ENCODE data around the gene PKDREJ.

The PKDREJ gene

GRCh38 chr22:46247443-46247975 lies 15.6 kb downstream of the PKDREJ start:
- Histone ChIP-seq H3K9me3 (no peaks in the 10 kb centered on the region), H3K4me1 (peaks cover 15% of the 10 kb centered on the region), H3K36me3 (0 out of 2 replicates have a peak, but pooled peaks cover 2% of the 10 kb centered on the region), H3K27me3 (no peaks in the 10 kb centered on the region), H3K4me3 (ENCODE audit: low read depth, low read length) (no peak overlapping the region)
- DNase-seq, result no peak
- TF ChIP-seq CTCF (IDR thresholded peaks at IDR 0.05; ENCODE audit: low read depth, low read length), result no peak

GRCh38 chr22:46246178-46246577 lies 17.0 kb downstream of the PKDREJ start:
- H3K4me1 ChIP-seq, result peaks cover 20% of the 10 kb centered on the region

GRCh38 chr22:46245511-46245910 lies 17.6 kb downstream of the PKDREJ start:
- Histone ChIP-seq H3K4me3 (ENCODE audit: low read depth, low read length) (no peak overlapping the region), H3K27me3 (no peaks in the 10 kb centered on the region), H3K36me3 (0 out of 2 replicates have a peak, but pooled peaks cover 2% of the 10 kb centered on the region), H3K4me1 (peaks cover 22% of the 10 kb centered on the region), H3K9me3 (no peaks in the 10 kb centered on the region)
- no peak for TF ChIP-seq CTCF (IDR thresholded peaks at IDR 0.05; ENCODE audit: low read depth, low read length)
- peak; percentile 33 for DNase-seq

More at GRCh38 chr22:46246178-46246577, 17.0 kb downstream of the PKDREJ start:
- Histone ChIP-seq H3K36me3 (0 out of 2 replicates have a peak, but pooled peaks cover 2% of the 10 kb centered on the region), H3K27me3 (no peaks in the 10 kb centered on the region), H3K4me3 (ENCODE audit: low read depth, low read length) (no peak overlapping the region), H3K9me3 (no peaks in the 10 kb centered on the region)
- DNase-seq, result no peak
- no peak for TF ChIP-seq CTCF (IDR thresholded peaks at IDR 0.05; ENCODE audit: low read depth, low read length)

- no peak for TF ChIP-seq CTCF (IDR thresholded peaks at IDR 0.05; ENCODE audit: low read depth, low read length)
- Histone ChIP-seq H3K36me3 (0 out of 2 replicates have a peak, but pooled peaks cover 2% of the 10 kb centered on the region), H3K4me3 (ENCODE audit: low read depth, low read length) (no peak overlapping the region), H3K9me3 (no peaks in the 10 kb centered on the region), H3K27me3 (no peaks in the 10 kb centered on the region), H3K4me1 (peaks cover 23% of the 10 kb centered on the region)
- no peak for DNase-seq
These were observed 18.4 kb downstream of the PKDREJ start for GRCh38 chr22:46244771-46245170.

GRCh38 chr22:46242076-46242475 lies 21.1 kb downstream of the PKDREJ start:
- no peaks in the 10 kb centered on the region for H3K9me3 ChIP-seq

More at GRCh38 chr22:46242076-46242475, 21.1 kb downstream of the PKDREJ start:
- TF ChIP-seq CTCF (IDR thresholded peaks at IDR 0.05; ENCODE audit: low read depth, low read length), result no peak
- Histone ChIP-seq H3K4me1 (peaks cover 23% of the 10 kb centered on the region), H3K27me3 (no peaks in the 10 kb centered on the region), H3K4me3 (ENCODE audit: low read depth, low read length) (no peak overlapping the region), H3K36me3 (peaks cover 2% of the 10 kb centered on the region; the same call in 1 of the 2 replicates)
- DNase-seq, result no peak
